NCI-H774 (cell line): ENCODE results near the gene CASZ1.
A peak's percentile ranks its signal among the peaks of the same experiment; 100 is the strongest.

Experiments
- DNase-seq: peaks from one replicate; lab custom pipeline; 2025; lab: John Stamatoyannopoulos, UW

CASZ1 gene

GRCh38 chr1:10727751-10728232 is 68.7 kb downstream of the CASZ1 start:
- no peak for DNase-seq

- no peak for DNase-seq
Observed at GRCh38 chr1:10726355-10726754, 70.1 kb downstream of the CASZ1 start.

- no peak for DNase-seq
Observed at GRCh38 chr1:10724948-10725847, 71.2 kb downstream of the CASZ1 start.

- DNase-seq = no peak
Observed at GRCh38 chr1:10724511-10724910, 71.9 kb downstream of the CASZ1 start.

GRCh38 chr1:10724052-10724494 is 72.4 kb downstream of the CASZ1 start:
- DNase-seq = no peak

GRCh38 chr1:10723317-10723716 is 73.1 kb downstream of the CASZ1 start:
- DNase-seq = no peak

- no peak for DNase-seq
Observed at GRCh38 chr1:10722803-10723202, 73.6 kb downstream of the CASZ1 start.

- no peak for DNase-seq
Observed at GRCh38 chr1:10721381-10722321, 74.8 kb downstream of the CASZ1 start.

- DNase-seq = no peak
Observed at GRCh38 chr1:10720635-10721034, 75.8 kb downstream of the CASZ1 start.

- no peak for DNase-seq
Observed at GRCh38 chr1:10718083-10718415, 78.4 kb downstream of the CASZ1 start.

GRCh38 chr1:10717296-10718082 is 79.0 kb downstream of the CASZ1 start:
- no peak for DNase-seq

- no peak for DNase-seq
Observed at GRCh38 chr1:10716840-10717239, 79.6 kb downstream of the CASZ1 start.

GRCh38 chr1:10714337-10715114 is 81.9 kb downstream of the CASZ1 start:
- DNase-seq = no peak

- DNase-seq = no peak
Observed at GRCh38 chr1:10713614-10714013, 82.8 kb downstream of the CASZ1 start.

GRCh38 chr1:10712568-10713362 is 83.7 kb downstream of the CASZ1 start:
- DNase-seq = no peak

- peak; percentile 19 for DNase-seq
Observed at GRCh38 chr1:10710489-10710888, 86.0 kb downstream of the CASZ1 start.

- DNase-seq = no peak
Observed at GRCh38 chr1:10709646-10710045, 86.8 kb downstream of the CASZ1 start.

- DNase-seq = no peak
Observed at GRCh38 chr1:10709165-10709564, 87.3 kb downstream of the CASZ1 start.

GRCh38 chr1:10708757-10709156 is 87.7 kb downstream of the CASZ1 start:
- no peak for DNase-seq

- DNase-seq = no peak
Observed at GRCh38 chr1:10707208-10707607, 89.2 kb downstream of the CASZ1 start.
